ENCODE data around the gene TLR3.

DNA sequence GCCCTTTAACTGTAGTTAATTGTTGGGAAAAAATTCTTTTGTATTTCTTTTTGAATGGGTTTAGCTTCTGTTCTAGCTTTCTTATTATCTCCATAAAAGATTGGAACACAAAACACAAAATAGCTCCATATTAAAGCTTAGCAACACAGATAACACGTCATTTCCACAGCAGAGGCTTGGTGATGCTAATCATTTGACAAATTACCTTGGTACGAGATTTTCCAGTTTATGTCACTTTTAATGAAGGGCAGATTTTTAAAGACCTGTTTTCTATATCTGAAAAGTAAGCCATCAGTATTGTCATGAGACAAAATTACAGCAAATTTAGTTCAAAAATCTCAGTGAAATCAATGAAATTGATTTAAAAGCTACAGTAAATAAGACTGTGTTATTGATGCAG lies 63.0 kb downstream of the TLR3 start:
- no peak for TF ChIP-seq EZH2 (IDR thresholded peaks at IDR 0.05; ENCODE audit: borderline replicate concordance, insufficient read depth, low read length, poor library complexity, severe bottlenecking)
- TF ChIP-seq POLR2AphosphoS5 (IDR thresholded peaks at IDR 0.05): no peak
- TF ChIP-seq TAF1 (IDR thresholded peaks at IDR 0.05; ENCODE audit: low read depth): no peak
- no peak for TF ChIP-seq CTCF (IDR thresholded peaks at IDR 0.05; ENCODE audit: poor library complexity, severe bottlenecking)
